HepG2 (cell line): Measurements from ENCODE around the gene GSKIP. TPM values are rescaled to one million over a fixed set of nuclear protein-coding genes. Genes with fewer than 3 reads are reported as not detected.

ENCODE experiments used
- AHDC1 ChIP-seq: sonication (generic); formaldehyde crosslinking; IDR thresholded peaks from 2 replicates; pipeline ENCODE4 v1.5.1; 2020; ENCODE audit warnings: mild to moderate bottlenecking, missing genetic modification reagents, borderline replicate concordance
- ASH2L ChIP-seq: fragments of 300-600, 200-600 bp; sonication (generic); IDR thresholded peaks from 2 replicates; pipeline ENCODE4 v1.7.0; 2017; ENCODE audit warnings: low read depth, mild to moderate bottlenecking, moderate library complexity, mixed read lengths, low read length; ENCODE audit not compliant: insufficient read length
- BRF2 ChIP-seq: sonication (generic); formaldehyde crosslinking; IDR thresholded peaks from 2 replicates; pipeline ENCODE4 v1.8.1; 2022; ENCODE audit warnings: mild to moderate bottlenecking, missing genetic modification reagents
- NR2F2 ChIP-seq: IDR thresholded peaks from 2 replicates; pipeline ENCODE4 v1.6.1; 2012; ENCODE audit warnings: low read depth, inconsistent platforms, borderline replicate concordance
- PAF1 ChIP-seq: IDR thresholded peaks from 2 replicates; pipeline ENCODE4 v1.6.1; 2016; ENCODE audit warnings: missing genetic modification reagents, missing compliant biosample characterization
- SP1 ChIP-seq, 2 experiments: fragments of 450-650 bp in 1 of 2; sonication (generic) in 1 of 2; formaldehyde crosslinking in 1 of 2; IDR thresholded peaks; 2 replicates each; pipeline versions ENCODE4 v1.4.0 to v1.6.1; 2016 to 2020; ENCODE audit warnings: missing genetic modification reagents in 1 of 2
- SP4 ChIP-seq: sonication (generic); formaldehyde crosslinking; IDR thresholded peaks from 2 replicates; pipeline ENCODE4 v1.8.1; 2023; ENCODE audit warnings: mild to moderate bottlenecking, missing genetic modification reagents
- ZFAT ChIP-seq: sonication (generic); formaldehyde crosslinking; conservative IDR thresholded peaks from 2 replicates; pipeline ENCODE4 v1.8.1; 2023; ENCODE audit warnings: missing genetic modification reagents, inconsistent platforms
- ZKSCAN8 ChIP-seq: IDR thresholded peaks from 2 replicates; pipeline ENCODE4 v1.6.1; 2016; ENCODE audit warnings: borderline replicate concordance, missing genetic modification reagents, missing compliant biosample characterization
- ZNF407 ChIP-seq: sonication (generic); formaldehyde crosslinking; IDR thresholded peaks from one replicate; pipeline ENCODE4 v1.5.1; 2020; ENCODE audit warnings: mild to moderate bottlenecking, missing genetic modification reagents; ENCODE audit errors: not compliant biosample characterization
- ZNF460 ChIP-seq: sonication (generic); formaldehyde crosslinking; IDR thresholded peaks from 2 replicates; pipeline ENCODE4 v1.5.1; 2020; ENCODE audit warnings: missing genetic modification reagents, mild to moderate bottlenecking, borderline replicate concordance
- ZNF557 ChIP-seq: sonication (generic); formaldehyde crosslinking; IDR thresholded peaks from 2 replicates; pipeline ENCODE4 v1.4.0; 2020; ENCODE audit warnings: missing genetic modification reagents
- ZSCAN31 ChIP-seq: sonication (generic); formaldehyde crosslinking; IDR thresholded peaks from 2 replicates; pipeline ENCODE4 v1.5.0; 2020; ENCODE audit warnings: low read depth, mild to moderate bottlenecking, missing genetic modification reagents
- polyA plus RNA-seq, 8 experiments: library from polyadenylated mRNA; depleted of rRNA in 3 of 8; stranded (reverse) in 7 of 8; unstranded in 1 of 8; fragments of >200 nt; fragmentation: Illumina TruSeq in 4 of 8; extraction: Trizol in 4 of 8; gene quantifications; 2 replicates each; pipeline versions ENCODE4 v1.2.1 to v1.2.3, GENCODE V29; 2011 to 2016; ENCODE audit warnings: low read depth in 4 of 8, missing spikeins in 1 of 8, mixed read lengths in 1 of 8; ENCODE audit not compliant: insufficient read depth in 1 of 8
- total RNA-seq, 5 experiments: library from RNA; depleted of rRNA; stranded (reverse); fragments of >200 nt; fragmentation: Illumina TruSeq; extraction: Trizol; gene quantifications; 2 replicates each; pipeline ENCODE4 v1.2.3, GENCODE V29; 2016; ENCODE audit warnings: low read depth in 1 of 5

The GSKIP gene
- total and polyA plus RNA-seq, 2 of the 13 experiments (the other 11 are each of a cell fraction or from before 2014, with no cell fraction given) = 12.5 to 27.3 TPM

- TF ChIP-seq BRF2 (CRISPR knock-in tag) = no peak
- TF ChIP-seq SP4 (CRISPR knock-in tag) = peak; percentile 73
- TF ChIP-seq ZNF557 (CRISPR knock-in tag) = no peak
- no peak for TF ChIP-seq PAF1
- no peak for TF ChIP-seq ZNF407 (CRISPR knock-in tag)
- no peak for TF ChIP-seq AHDC1
- peak; percentile 55 for TF ChIP-seq ASH2L
- TF ChIP-seq SP1 (IDR thresholded peaks at IDR 0.05) = no peak
- peak; percentile 72 for TF ChIP-seq SP1 (CRISPR knock-in tag; IDR thresholded peaks at IDR 0.05)
- TF ChIP-seq ZSCAN31 (CRISPR knock-in tag) = 0 out of 2 replicates have a peak, but pooled peaks have one; percentile 50
- TF ChIP-seq ZNF460 (CRISPR knock-in tag) = no peak
- TF ChIP-seq ZFAT (CRISPR knock-in tag) = no peak
- TF ChIP-seq ZKSCAN8 (CRISPR knock-in tag) = no peak
- no peak for TF ChIP-seq NR2F2
Measured at GRCh38 chr14:96391293-96392118, 28.2 kb downstream of the GSKIP start (continued).
